Hair follicle dermal papilla cell (primary cell): Measurements from ENCODE around the gene KRTAP10-8. TPM values are rescaled to one million over a fixed set of nuclear protein-coding genes. Genes with fewer than 3 reads are reported as not detected.

Experiments used
- total RNA-seq: library from RNA; depleted of rRNA; stranded (reverse); fragments of >200 nt; gene quantifications from 2 replicates; pipeline ENCODE4 v1.2.3, GENCODE V29; 2012

Gene KRTAP10-8, protein sequence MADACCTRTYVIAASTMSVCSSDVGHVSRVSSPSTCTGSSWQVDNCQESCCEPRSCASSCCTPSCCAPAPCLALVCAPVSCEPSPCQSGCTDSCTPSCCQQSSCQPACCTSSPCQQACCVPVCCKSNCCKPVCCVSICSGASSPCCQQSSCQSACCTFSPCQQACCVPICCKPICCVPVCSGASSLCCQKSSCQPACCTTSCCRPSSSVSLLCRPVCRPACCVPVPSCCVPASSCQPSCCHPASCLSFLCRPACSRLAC
- total RNA-seq = not detected in 2 replicates

DNA sequence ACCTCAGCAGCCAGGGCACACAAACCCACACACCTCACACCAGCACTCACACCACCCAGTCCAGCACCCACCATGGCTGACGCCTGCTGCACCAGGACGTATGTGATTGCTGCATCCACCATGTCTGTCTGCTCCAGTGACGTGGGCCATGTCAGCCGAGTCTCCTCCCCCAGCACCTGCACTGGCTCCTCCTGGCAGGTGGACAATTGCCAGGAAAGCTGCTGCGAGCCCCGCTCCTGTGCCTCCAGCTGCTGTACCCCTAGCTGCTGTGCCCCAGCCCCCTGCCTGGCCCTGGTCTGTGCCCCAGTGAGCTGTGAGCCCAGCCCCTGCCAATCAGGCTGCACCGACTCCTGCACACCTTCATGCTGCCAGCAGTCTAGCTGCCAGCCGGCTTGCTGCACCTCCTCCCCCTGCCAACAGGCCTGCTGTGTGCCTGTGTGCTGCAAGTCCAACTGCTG, at the start of gene KRTAP10-8:
TSS of gene KRTAP10-8 (plus strand) at position 51 of the 458 bp plus-strand sequence. CDS start at position 73, 22 bp downstream.

DNA sequence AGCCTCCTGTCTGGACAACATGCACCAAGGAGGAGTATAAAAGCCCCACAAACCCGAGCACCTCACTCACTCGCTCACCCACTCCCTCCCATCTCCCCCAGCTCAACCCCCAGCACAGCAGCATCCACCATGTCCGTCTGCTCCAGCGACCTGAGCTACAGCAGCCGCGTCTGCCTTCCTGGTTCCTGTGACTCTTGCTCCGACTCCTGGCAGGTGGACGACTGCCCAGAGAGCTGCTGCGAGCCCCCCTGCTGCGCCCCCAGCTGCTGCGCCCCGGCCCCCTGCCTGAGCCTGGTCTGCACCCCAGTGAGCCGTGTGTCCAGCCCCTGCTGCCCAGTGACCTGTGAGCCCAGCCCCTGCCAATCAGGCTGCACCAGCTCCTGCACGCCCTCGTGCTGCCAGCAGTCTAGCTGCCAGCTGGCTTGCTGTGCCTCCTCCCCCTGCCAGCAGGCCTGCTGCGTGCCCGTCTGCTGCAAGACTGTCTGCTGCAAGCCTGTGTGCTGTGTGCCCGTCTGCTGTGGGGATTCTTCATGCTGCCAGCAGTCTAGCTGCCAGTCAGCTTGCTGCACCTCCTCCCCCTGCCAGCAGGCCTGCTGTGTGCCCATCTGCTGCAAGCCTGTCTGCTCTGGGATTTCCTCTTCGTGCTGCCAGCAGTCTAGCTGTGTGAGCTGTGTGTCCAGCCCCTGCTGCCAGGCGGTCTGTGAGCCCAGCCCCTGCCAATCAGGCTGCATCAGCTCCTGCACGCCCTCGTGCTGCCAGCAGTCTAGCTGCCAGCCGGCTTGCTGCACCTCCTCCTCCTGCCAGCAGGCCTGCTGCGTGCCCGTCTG, 38.0 kb upstream of the KRTAP10-8 start, which contains the start of gene KRTAP10-4:
TSS of gene KRTAP10-4 (plus strand) at position 100 of the 827 bp plus-strand sequence. CDS start at position 130, 30 bp downstream.

DNA sequence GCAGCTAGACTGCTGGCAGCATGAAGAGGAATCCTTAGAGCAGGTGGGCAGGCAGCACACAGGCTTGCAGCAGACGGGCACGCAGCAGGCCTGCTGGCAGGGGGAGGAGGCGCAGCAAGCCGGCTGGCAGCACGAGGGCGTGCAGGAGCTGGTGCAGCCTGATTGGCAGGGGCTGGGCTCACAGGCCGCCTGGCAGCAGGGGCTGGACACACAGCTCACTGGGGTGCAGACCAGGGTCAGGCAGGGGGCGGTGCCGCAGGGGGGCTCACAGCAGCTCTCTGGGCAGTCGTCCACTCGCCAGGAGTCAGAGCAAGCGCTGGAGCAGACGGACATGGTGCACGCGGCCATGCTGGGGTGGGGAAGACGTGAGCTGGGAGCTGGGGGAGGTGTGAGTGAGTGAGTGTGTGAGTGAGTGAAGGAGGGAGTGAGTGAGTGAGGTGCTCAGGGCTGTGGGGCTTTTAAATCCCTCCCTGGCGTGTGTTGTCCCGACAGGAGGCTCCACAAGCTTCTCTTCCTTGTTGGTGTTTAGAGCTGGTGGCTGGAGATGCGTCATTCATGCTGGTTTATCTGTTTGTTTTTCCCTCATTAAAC, 31.6 kb upstream of the KRTAP10-8 start, which contains the start of gene KRTAP10-5:
TSS of gene KRTAP10-5 (minus strand) at position 374 of the 591 bp plus-strand sequence. CDS start at position 348, 26 bp downstream.

DNA sequence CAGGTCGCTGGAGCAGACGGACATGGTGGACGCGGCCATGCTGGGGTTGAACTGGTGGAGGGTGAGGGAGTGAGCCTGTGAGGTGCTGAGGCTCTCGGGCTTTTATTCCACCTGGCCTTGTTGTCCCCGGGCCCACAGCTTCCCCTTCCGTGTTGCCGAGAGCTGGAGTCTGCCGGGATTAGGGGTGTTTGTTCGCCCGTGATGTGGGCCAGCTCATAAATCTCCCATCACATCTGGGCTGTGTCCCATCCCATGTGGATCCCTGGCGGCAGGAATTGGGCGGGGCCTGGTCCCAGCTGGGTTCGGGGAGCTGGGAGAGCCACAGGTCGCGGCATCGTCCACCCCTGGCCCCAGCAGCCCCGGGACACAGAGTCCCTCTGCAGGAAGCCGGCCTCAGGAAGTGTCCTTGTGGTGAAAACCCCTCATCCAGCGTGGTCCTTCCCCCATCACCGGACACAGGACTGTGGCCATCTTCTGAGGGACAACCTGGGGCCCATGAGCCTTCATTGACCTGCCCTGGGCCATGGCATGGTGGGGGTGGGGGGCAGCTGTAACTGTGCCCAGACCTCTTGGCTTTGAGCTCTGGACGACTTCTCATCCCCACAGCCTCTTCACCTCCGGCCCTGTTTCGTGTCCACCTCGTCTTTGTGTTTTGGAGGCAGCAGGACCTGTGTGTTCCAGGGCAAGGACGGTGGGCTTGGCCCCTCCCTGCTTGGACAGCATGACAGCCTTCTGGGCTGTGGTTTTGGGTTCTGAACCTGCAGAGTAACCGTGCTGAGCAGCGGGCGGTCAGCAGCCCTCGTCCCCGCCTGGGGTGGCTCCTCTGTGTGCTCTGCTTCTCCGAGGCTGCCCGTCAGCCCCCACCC, 19.2 kb upstream of the KRTAP10-8 start, which contains the start of gene KRTAP10-6:
TSS of gene KRTAP10-6 (minus strand) at position 60 of the 866 bp plus-strand sequence. CDS start at position 39, 21 bp downstream.

DNA sequence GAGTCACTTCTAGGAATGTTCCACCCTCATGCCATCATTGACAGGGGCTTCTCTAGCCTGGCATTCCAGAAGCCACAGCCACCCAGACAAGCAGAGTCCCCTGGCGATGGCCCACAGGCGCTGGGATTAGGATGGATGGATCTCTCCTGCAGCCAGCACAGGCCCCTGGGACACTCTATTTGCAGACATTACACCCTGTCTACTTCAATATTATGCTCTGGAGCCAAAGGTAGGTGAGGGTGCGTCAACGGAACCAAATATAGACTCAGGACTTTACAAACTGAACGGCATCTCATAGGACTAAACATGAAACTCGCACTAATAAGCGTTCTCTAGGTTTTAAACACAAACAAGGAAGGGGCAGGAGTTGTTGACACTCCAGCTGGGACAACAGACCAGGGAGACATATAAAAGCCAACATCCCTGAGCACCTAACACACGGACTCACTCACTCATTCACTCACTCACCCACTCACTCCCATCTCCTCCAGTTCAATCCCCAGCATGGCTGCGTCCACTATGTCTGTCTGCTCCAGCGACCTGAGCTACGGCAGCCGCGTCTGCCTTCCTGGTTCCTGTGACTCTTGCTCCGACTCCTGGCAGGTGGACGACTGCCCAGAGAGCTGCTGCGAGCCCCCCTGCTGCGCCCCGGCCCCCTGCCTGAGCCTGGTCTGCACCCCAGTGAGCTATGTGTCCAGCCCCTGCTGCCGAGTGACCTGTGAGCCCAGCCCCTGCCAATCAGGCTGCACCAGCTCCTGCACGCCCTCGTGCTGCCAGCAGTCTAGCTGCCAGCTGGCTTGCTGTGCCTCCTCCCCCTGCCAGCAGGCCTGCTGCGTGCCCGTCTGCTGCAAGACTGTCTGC, 11.5 kb upstream of the KRTAP10-8 start, which contains the start of gene KRTAP10-7:
TSS of gene KRTAP10-7 (plus strand) at position 480 of the 861 bp plus-strand sequence. CDS start at position 505, 25 bp downstream.

DNA sequence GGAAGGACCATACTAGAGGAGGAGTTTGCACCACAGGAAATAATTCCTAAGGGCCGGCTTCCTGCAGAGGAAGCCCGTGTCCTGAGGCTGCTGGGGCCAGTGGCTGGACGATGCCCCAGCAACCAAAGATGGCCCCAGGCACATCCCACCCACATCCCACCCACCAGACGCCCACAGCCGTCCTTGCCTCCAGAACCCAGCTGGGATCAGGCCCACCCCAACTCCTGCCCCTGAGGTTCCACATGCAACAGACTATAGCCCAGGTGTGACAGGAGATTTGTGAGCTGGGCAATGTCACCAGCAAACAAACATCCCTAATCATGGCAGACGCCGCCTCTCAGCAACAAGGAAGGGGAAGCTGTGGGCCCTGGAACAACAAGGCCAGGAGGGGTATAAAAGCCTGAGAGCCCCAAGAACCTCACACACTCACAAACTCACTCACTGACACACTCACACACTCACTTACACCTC, 14.8 kb downstream of the KRTAP10-8 start, which contains the start of gene KRTAP10-9:
TSS of gene KRTAP10-9 (plus strand) at position 421 of the 471 bp plus-strand sequence. CDS start 79 bp downstream, outside the sequence.

DNA sequence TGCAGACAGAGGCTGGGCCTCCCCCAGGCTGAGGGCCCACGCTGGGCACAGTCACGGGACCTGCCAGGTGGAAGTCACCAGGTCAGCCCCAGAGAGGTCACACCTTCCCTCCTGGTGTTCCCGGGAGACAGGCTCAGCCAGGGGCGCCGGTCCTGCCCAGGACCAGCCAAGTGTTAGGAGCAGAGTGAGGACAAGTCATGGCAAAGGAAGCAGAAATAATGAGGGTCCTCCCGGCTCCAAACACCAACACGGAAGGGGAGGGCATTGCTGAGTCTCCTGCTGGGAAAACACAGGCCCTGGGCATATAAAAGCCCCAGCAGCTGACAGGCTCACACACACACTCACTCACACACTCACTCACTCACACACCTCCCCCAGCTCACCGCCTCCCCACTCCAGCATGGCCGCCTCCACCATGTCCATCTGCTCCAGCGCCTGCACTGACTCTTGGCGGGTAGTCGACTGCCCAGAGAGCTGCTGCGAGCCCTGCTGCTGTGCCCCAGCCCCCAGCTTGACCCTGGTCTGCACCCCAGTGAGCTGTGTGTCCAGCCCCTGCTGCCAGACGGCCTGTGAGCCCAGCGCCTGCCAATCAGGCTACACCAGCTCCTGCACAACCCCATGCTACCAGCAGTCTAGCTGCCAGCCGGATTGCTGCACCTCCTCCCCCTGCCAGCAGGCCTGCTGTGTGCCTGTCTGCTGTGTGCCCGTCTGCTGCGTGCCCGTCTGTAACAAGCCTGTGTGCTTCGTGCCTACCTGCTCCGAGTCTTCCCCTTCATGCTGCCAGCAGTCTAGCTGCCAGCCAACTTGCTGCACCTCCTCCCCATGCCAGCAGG, 25.4 kb downstream of the KRTAP10-8 start, which contains the start of gene KRTAP10-10:
TSS of gene KRTAP10-10 (plus strand) at position 339 of the 833 bp plus-strand sequence. CDS start at position 401, 62 bp downstream.

DNA sequence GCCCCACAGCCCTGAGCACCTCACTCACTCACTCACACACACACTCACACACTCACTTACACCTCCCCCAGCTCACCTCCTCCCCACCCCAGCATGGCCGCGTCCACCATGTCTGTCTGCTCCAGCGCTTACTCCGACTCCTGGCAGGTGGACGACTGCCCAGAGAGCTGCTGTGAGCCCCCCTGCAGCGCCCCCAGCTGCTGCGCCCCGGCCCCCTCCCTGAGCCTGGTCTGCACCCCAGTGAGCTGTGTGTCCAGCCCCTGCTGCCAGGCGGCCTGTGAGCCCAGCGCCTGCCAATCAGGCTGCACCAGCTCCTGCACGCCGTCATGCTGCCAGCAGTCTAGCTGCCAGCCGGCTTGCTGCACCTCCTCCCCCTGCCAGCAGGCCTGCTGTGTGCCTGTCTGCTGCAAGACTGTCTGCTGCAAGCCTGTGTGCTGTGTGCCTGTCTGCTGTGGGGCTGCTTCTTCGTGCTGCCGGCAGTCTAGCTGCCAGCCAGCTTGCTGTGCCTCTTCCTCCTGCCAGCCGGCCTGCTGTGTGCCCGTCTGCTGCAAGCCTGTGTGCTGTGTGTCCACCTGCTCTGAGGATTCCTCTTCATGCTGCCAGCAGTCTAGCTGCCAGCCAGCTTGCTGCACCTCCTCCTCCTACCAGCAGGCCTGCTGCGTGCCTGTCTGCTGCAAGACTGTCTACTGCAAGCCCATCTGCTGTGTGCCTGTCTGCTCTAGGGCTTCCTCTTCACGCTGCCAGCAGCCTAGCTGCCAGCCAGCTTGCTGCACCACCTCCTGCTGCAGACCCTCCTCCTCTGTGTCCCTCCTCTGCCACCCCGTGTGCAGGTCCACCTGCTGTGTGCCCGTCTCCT, 34.7 kb downstream of the KRTAP10-8 start, which contains the start of gene KRTAP10-11:
TSS of gene KRTAP10-11 (plus strand) at position 49 of the 856 bp plus-strand sequence. CDS start at position 94, 45 bp downstream.

DNA sequence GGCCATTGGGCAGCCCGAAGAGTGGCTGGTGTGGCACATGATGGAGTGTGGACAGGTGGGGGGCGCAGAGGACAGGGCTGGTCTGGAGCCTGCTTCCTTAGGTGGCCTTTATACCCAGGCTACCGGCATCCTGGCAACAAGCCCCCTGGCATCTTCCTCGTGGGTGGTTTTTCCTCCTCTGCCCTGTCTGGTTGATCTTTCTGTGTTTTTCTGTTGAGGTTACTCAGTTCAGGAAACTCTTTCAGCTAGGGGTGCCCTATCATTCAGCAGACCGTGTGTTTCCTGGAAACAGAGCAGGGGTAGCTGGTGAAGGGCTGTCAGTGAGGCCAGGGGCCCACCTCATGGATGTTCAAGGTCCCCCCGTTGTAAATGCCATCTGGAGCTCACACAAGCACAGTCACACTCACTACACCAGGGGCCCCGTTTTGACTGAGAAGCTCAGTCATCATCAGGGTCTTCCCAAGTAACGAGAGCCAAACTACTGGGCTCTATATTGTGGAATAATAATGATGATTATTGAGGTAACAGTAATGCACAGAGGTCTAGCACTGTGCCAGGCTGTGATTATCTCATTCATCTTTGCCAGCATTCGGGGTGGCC, 42.8 kb downstream of the KRTAP10-8 start, which contains the start of gene KRTAP12-4:
TSS of gene KRTAP12-4 (minus strand) at position 84 of the 600 bp plus-strand sequence. CDS start at position 39, 45 bp downstream.

DNA sequence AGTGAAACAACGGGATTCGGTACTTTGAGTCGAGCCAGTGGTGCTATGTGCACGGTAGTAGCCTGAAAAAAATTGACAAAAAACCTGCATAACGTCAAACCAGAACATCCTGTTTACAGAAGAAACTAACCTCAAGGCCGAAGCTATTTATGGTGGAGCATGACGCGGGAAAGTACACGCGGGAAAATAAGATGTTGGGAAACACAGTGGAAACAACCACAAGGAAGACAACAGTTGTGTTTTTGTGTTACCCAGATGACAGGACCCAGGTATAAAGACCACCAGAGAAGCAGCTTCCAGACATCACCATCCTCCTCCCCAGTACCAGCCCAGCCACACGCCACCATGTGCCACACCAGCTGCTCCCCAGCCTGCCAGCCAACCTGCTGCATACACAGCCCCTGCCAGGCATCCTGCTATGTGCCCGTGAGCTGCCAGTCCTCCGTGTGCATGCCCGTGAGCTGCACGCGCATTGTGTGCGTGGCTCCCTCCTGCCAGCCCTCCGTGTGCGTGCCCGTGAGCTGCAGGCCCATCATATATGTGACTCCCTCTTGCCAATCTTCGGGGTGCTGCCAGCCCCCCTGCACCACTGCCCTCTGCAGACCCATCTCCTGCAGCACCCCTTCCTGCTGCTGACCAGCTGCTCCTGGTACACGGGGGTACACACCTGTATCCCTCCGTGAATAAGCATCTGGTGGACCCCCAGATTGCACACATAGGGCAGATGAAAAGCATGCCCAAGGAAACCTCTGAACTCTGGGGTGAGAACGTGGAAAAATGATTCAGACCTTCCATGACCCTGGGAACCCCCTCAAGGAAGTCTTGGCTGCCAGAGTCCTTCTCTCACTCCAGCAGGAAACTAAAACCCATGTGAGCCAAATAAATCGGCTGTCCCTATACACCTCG, 46.0 kb downstream of the KRTAP10-8 start, which contains the start of gene KRTAP12-3:
TSS of gene KRTAP12-3 (plus strand) at position 298 of the 906 bp plus-strand sequence. CDS start at position 346, 48 bp downstream.

Other genes starting within 250 kb of the KRTAP10-8 start
- gene LRRC3, start 156.6 kb upstream of the KRTAP10-8 start, total RNA-seq = 1.3 and 1.5 TPM in 2 replicates
- not detected in 2 replicates for gene KRTAP10-1, start 71.9 kb upstream of the KRTAP10-8 start, total RNA-seq
- gene KRTAP10-2, start 60.6 kb upstream of the KRTAP10-8 start, total RNA-seq = not detected in 2 replicates
- not detected in 2 replicates for gene KRTAP10-3, start 53.3 kb upstream of the KRTAP10-8 start, total RNA-seq
- not detected in 2 replicates for gene KRTAP10-4, start 38.4 kb upstream of the KRTAP10-8 start, total RNA-seq
- not detected in 2 replicates for gene KRTAP10-5, start 31.5 kb upstream of the KRTAP10-8 start, total RNA-seq
- not detected in 2 replicates for gene KRTAP10-6, start 19.6 kb upstream of the KRTAP10-8 start, total RNA-seq
- gene KRTAP10-7, start 11.5 kb upstream of the KRTAP10-8 start, total RNA-seq = not detected in 2 replicates
- gene KRTAP10-9, start 15.0 kb downstream of the KRTAP10-8 start, total RNA-seq = not detected in 2 replicates
- gene KRTAP10-10, start 25.3 kb downstream of the KRTAP10-8 start, total RNA-seq = not detected in 2 replicates
- not detected in 2 replicates for gene KRTAP10-11, start 34.3 kb downstream of the KRTAP10-8 start, total RNA-seq
- gene KRTAP12-4, start 42.6 kb downstream of the KRTAP10-8 start, total RNA-seq = not detected in 2 replicates
- not detected in 2 replicates for gene KRTAP12-3, start 45.9 kb downstream of the KRTAP10-8 start, total RNA-seq
- gene KRTAP12-2, start 54.8 kb downstream of the KRTAP10-8 start, total RNA-seq = not detected in 2 replicates
- gene KRTAP12-1, start 70.1 kb downstream of the KRTAP10-8 start, total RNA-seq = not detected in 2 replicates
- gene KRTAP10-12, start 85.1 kb downstream of the KRTAP10-8 start, total RNA-seq = not detected in 2 replicates
- gene TSPEAR, start 99.5 kb downstream of the KRTAP10-8 start, total RNA-seq = not detected in 2 replicates
- 76.5 and 82.9 TPM in 2 replicates for gene UBE2G2, start 189.7 kb downstream of the KRTAP10-8 start, total RNA-seq
- 108 and 127 TPM in 2 replicates for gene SUMO3, start 206.0 kb downstream of the KRTAP10-8 start, total RNA-seq